ENCODE measurements around the gene IKZF4.
A peak's percentile ranks its signal among the peaks of the same experiment; 100 is the strongest.

Gene IKZF4

DNA sequence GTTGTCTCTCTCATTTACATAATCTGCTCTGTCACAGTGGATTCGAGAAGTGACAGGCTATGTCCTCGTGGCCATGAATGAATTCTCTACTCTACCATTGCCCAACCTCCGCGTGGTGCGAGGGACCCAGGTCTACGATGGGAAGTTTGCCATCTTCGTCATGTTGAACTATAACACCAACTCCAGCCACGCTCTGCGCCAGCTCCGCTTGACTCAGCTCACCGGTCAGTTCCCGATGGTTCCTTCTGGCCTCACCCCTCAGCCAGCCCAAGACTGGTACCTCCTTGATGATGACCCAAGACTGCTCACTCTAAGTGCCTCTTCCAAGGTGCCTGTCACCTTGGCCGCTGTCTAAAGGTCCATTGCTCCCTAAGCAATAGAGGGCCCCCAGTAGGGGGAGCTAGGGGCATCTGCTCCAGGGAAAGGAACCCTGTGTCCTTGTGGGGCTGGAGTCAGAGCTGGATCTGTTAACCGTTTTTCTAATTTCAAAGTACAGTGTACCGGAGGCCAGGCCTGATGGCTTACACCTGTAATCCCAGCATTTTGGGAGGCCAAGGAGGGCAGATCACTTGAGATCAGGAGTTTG lies 64.2 kb downstream of the IKZF4 start:
- peaks cover 6% of the 10 kb centered on the region; the same call in 1 of the 2 replicates for H3K27me3 ChIP-seq (ENCODE audit: control insufficient read depth, insufficient read depth, low read length)
- H3K27ac ChIP-seq (ENCODE audit: low read depth, low read length), result no peak overlapping the region
- H3K4me1 ChIP-seq (ENCODE audit: control insufficient read depth, insufficient read depth, low read length), result peaks cover 20% of the 10 kb centered on the region
- H3K9me3 ChIP-seq (ENCODE audit: control insufficient read depth, insufficient read depth, low read depth, low read length), result no peaks in the 10 kb centered on the region
- no peak overlapping the region for H3K9ac ChIP-seq (ENCODE audit: low read length)
- H3K4me3 ChIP-seq (ENCODE audit: low read depth, low read length), result no peak overlapping the region
- peaks cover 52% of the 10 kb centered on the region for H3K36me3 ChIP-seq (ENCODE audit: control insufficient read depth, insufficient read depth, low read length)

DNA sequence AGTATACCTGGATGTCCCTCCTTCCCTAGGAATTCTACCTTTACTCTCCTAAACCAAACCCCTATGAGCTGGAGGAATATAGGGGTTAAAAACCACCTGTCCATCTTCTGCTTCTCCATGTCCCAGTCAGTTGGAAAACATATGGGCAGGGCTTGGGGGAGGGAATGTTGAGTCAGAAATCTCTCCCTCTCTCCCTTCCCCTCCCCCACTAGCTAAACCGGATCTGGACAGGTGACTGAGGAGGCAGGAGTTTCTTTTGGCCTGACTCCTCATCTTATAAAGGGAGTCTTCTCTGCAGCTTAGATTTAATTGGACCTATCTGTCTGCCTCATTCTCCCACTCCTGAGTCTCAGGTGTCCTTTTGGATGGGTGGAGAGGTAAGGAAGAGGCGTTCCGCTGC lies 65.3 kb downstream of the IKZF4 start:
- Histone ChIP-seq H3K4me1 (ENCODE audit: control insufficient read depth, insufficient read depth, low read length) (peaks cover 16% of the 10 kb centered on the region), H3K4me3 (ENCODE audit: low read depth, low read length) (no peak overlapping the region), H3K9me3 (ENCODE audit: control insufficient read depth, insufficient read depth, low read depth, low read length) (no peaks in the 10 kb centered on the region), H3K9ac (ENCODE audit: low read length) (no peak overlapping the region), H3K27me3 (ENCODE audit: control insufficient read depth, insufficient read depth, low read length) (no peaks in the 10 kb centered on the region; the same call in 1 of the 2 replicates), H3K36me3 (ENCODE audit: control insufficient read depth, insufficient read depth, low read length) (peaks cover 57% of the 10 kb centered on the region), H3K27ac (ENCODE audit: low read depth, low read length) (no peak overlapping the region)

DNA sequence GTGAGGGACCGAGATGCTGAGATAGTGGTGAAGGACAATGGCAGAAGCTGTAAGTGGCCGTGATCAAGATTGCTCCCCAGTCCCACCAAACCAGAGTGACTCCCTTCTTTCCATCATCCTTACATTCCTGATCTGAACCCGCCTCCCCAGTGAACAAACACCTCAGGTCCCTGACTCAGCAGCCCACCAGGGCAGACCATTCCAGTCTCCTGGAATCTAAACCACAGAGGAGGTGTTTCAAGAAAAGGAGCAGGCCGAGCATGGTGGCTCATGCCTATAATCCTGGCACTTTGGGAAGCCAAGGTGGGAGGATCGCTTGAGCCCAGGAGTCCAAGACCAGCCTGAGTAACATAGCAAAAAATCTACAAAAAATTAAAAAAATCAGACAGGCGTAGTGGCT lies 65.8 kb downstream of the IKZF4 start:
- Histone ChIP-seq H3K4me1 (ENCODE audit: control insufficient read depth, insufficient read depth, low read length) (peaks cover 11% of the 10 kb centered on the region), H3K27me3 (ENCODE audit: control insufficient read depth, insufficient read depth, low read length) (no peaks in the 10 kb centered on the region; the same call in 1 of the 2 replicates), H3K4me3 (ENCODE audit: low read depth, low read length) (no peak overlapping the region), H3K27ac (ENCODE audit: low read depth, low read length) (no peak overlapping the region), H3K9me3 (ENCODE audit: control insufficient read depth, insufficient read depth, low read depth, low read length) (no peaks in the 10 kb centered on the region), H3K9ac (ENCODE audit: low read length) (peak overlapping the region; percentile 12), H3K36me3 (ENCODE audit: control insufficient read depth, insufficient read depth, low read length) (peaks cover 61% of the 10 kb centered on the region)

DNA sequence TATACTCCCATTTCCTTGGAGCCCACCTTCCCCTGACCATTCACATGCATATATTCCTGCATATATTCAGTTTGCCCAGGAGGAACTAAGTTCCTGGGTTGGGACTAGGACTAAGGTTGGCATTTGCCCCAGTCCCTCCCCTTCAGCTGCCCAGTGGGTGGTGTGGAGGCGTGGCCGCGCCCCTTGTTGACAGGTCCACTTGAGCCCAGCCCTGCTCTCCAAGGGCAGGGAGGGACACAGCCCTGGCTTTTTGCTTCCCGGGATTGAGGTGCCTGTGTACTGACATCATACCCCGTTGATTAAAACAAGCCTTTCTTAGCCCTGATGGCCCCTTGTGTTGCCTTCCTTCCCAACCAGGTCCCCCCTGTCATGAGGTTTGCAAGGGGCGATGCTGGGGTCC lies 66.4 kb downstream of the IKZF4 start:
- no peaks in the 10 kb centered on the region for H3K9me3 ChIP-seq (ENCODE audit: control insufficient read depth, insufficient read depth, low read depth, low read length)
- peaks cover 5% of the 10 kb centered on the region for H3K4me1 ChIP-seq (ENCODE audit: control insufficient read depth, insufficient read depth, low read length)
- peaks cover 64% of the 10 kb centered on the region for H3K36me3 ChIP-seq (ENCODE audit: control insufficient read depth, insufficient read depth, low read length)
- no peak overlapping the region for H3K4me3 ChIP-seq (ENCODE audit: low read depth, low read length)
- no peaks in the 10 kb centered on the region for H3K27me3 ChIP-seq (ENCODE audit: control insufficient read depth, insufficient read depth, low read length)
- H3K9ac ChIP-seq (ENCODE audit: low read length), result no peak overlapping the region
- H3K27ac ChIP-seq (ENCODE audit: low read depth, low read length), result no peak overlapping the region

All from HUES6 (cell line).